Coronary artery (tissue), 2 donors: Measurements from ENCODE around the gene TEKTIP1.

ENCODE experiments used
- DNase-seq: peaks from one replicate; pipeline ENCODE4 v3.0.0-alpha.2; 2017; ENCODE audit warnings: low spot score
- H3K27ac ChIP-seq, 2 donors: fragments of 200-600 bp; sonication (generic); one replicate each; pipeline ENCODE4 v1.5.1; 2016 to 2019
- H3K4me3 ChIP-seq: fragments of 200-600 bp; sonication (generic); 2 replicates; pipeline ENCODE4 v1.5.1; 2016; ENCODE audit warnings: mild to moderate bottlenecking, moderate library complexity
- CTCF ChIP-seq: fragments of 200-600 bp; sonication (generic); IDR thresholded peaks from one replicate; pipeline ENCODE4 v1.5.1; 2019; ENCODE audit warnings: antibody characterized with exemption

TEKTIP1 gene

GRCh38 chr19:3494559-3494958, 44.4 kb upstream of the TEKTIP1 start:
- H3K27ac ChIP-seq, result no peak overlapping the region

GRCh38 chr19:3496392-3497273, 42.3 kb upstream of the TEKTIP1 start:
- TF ChIP-seq CTCF, result no peak
- Histone ChIP-seq H3K27ac (no peak overlapping the region), H3K4me3 (no peak overlapping the region)
- no peak for DNase-seq

More at GRCh38 chr19:3494559-3494958, 44.4 kb upstream of the TEKTIP1 start:
- H3K4me3 ChIP-seq, result no peak overlapping the region
- TF ChIP-seq CTCF, result no peak
- DNase-seq, result no peak

- no peak for DNase-seq
- Histone ChIP-seq H3K27ac (no peak overlapping the region), H3K4me3 (no peak overlapping the region)
- TF ChIP-seq CTCF, result no peak
Observed at GRCh38 chr19:3497757-3498520, 41.0 kb upstream of the TEKTIP1 start.

GRCh38 chr19:3499738-3500428, 39.1 kb upstream of the TEKTIP1 start:
- no peak for TF ChIP-seq CTCF
- H3K4me3 ChIP-seq, result peak overlapping the region; percentile 73
- peak overlapping the region; percentile 64 to 91 for H3K27ac ChIP-seq
- no peak for DNase-seq

GRCh38 chr19:3500429-3501101, 38.4 kb upstream of the TEKTIP1 start, which contains the start of gene DOHH:
TSS of gene DOHH (minus strand) at chr19:3500674. CDS start at chr19:3496814, 3,860 bp downstream.
- no peak for TF ChIP-seq CTCF
- H3K4me3 ChIP-seq, result peak within 1 kb of the TSS; percentile 73
- peak; percentile 96 for DNase-seq
- peak within 1 kb of the TSS; percentile 64 to 91 for H3K27ac ChIP-seq

- Histone ChIP-seq H3K4me3 (no peak overlapping the region), H3K27ac (no peak overlapping the region)
- no peak for TF ChIP-seq CTCF
- no peak for DNase-seq
Observed at GRCh38 chr19:3501780-3502179, 37.2 kb upstream of the TEKTIP1 start.
